B cell (primary cell): Measurements from ENCODE around the gene NODAL.

Experiments used
- EZH2 ChIP-seq: IDR thresholded peaks from 2 replicates; pipeline ENCODE4 v1.6.1; 2012; ENCODE audit warnings: borderline replicate concordance, low read depth, mild to moderate bottlenecking, moderate library complexity, low read length; ENCODE audit not compliant: insufficient read depth, poor library complexity, severe bottlenecking
- TF ChIP-seq, protein P1 (sequence below): fragments of 200-600 bp; IDR thresholded peaks from one replicate; pipeline ENCODE4 v1.8.0; 2022; ENCODE audit warnings: antibody characterized with exemption, mild to moderate bottlenecking

DNA sequence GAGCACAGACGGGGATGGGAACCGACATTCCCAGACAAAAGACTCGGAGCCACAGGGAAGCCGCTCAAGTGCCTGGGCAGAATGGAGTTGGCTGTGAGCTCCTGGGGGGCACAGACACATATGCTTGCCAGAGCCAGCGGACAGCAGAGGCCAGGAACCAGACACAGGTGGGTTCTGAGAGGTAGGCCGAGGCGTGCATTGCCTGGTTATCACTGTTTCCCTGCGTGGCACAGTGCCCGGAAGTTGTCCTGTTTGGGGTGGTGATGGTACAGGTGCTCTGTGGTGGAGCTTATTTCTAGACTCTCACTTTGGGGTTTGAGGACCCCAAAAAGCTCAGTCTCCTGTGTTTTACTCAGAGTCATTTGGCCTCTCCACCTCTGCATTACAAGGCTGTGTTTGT lies 39.6 kb upstream of the NODAL start:
- TF ChIP-seq, protein P1, sequence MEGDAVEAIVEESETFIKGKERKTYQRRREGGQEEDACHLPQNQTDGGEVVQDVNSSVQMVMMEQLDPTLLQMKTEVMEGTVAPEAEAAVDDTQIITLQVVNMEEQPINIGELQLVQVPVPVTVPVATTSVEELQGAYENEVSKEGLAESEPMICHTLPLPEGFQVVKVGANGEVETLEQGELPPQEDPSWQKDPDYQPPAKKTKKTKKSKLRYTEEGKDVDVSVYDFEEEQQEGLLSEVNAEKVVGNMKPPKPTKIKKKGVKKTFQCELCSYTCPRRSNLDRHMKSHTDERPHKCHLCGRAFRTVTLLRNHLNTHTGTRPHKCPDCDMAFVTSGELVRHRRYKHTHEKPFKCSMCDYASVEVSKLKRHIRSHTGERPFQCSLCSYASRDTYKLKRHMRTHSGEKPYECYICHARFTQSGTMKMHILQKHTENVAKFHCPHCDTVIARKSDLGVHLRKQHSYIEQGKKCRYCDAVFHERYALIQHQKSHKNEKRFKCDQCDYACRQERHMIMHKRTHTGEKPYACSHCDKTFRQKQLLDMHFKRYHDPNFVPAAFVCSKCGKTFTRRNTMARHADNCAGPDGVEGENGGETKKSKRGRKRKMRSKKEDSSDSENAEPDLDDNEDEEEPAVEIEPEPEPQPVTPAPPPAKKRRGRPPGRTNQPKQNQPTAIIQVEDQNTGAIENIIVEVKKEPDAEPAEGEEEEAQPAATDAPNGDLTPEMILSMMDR: no peak
- TF ChIP-seq EZH2: no peak
